ENCODE results near the gene LEKR1.
"Not testable (repeated sequence)": the region's sequence is repeated elsewhere in the genome, so short reads cannot be mapped to it uniquely, and the experiment has no call there.

Gene LEKR1

GRCh38 chr3:156910022-156910421 lies 83.9 kb downstream of the LEKR1 start:
- no peak for DNase-seq (ENCODE audit: low read depth, low spot score)
- no peak for TF ChIP-seq SUZ12 (IDR thresholded peaks at IDR 0.05; ENCODE audit: extremely low read depth, insufficient read depth, insufficient read length)
- TF ChIP-seq YY1 (IDR thresholded peaks at IDR 0.05; ENCODE audit: insufficient read depth, insufficient read length): no peak
- Histone ChIP-seq H3K36me3 (ENCODE audit: insufficient read depth, insufficient read length, low read length) (no peaks in the 10 kb centered on the region), H3K4me1 (ENCODE audit: insufficient read depth, insufficient read length) (no peaks in the 10 kb centered on the region), H3K27me3 (ENCODE audit: insufficient read depth, insufficient read length) (no peaks in the 10 kb centered on the region), H3K9ac (ENCODE audit: insufficient read length, low read depth) (no peak overlapping the region), H3K9me3 (ENCODE audit: insufficient read depth, low read length) (peaks cover 5% of the 10 kb centered on the region; the same call in 1 of the 2 replicates), H3K4me3 (ENCODE audit: insufficient read length, low read depth) (no peak overlapping the region)

- H3K9me3 ChIP-seq (ENCODE audit: insufficient read depth, low read length); H3K36me3 ChIP-seq (ENCODE audit: insufficient read depth, insufficient read length, low read length); H3K27me3 ChIP-seq (ENCODE audit: insufficient read depth, insufficient read length); H3K4me3 ChIP-seq (ENCODE audit: insufficient read length, low read depth); H3K4me1 ChIP-seq (ENCODE audit: insufficient read depth, insufficient read length); H3K9ac ChIP-seq (ENCODE audit: insufficient read length, low read depth); DNase-seq (ENCODE audit: low read depth, low spot score): not testable (repeated sequence)
Measured at GRCh38 chr3:156910831-156911230, 84.7 kb downstream of the LEKR1 start.

GRCh38 chr3:156914300-156914699 lies 88.1 kb downstream of the LEKR1 start:
- H3K27me3 ChIP-seq (ENCODE audit: insufficient read depth, insufficient read length); H3K9ac ChIP-seq (ENCODE audit: insufficient read length, low read depth); DNase-seq (ENCODE audit: low read depth, low spot score); H3K36me3 ChIP-seq (ENCODE audit: insufficient read depth, insufficient read length, low read length); H3K9me3 ChIP-seq (ENCODE audit: insufficient read depth, low read length); H3K4me1 ChIP-seq (ENCODE audit: insufficient read depth, insufficient read length); H3K4me3 ChIP-seq (ENCODE audit: insufficient read length, low read depth): not testable (repeated sequence)

GRCh38 chr3:156915372-156915771 lies 89.2 kb downstream of the LEKR1 start:
- Histone ChIP-seq H3K9me3 (ENCODE audit: insufficient read depth, low read length) (peaks cover 5% of the 10 kb centered on the region; the same call in 1 of the 2 replicates), H3K4me1 (ENCODE audit: insufficient read depth, insufficient read length) (no peaks in the 10 kb centered on the region), H3K9ac (ENCODE audit: insufficient read length, low read depth) (no peak overlapping the region), H3K27me3 (ENCODE audit: insufficient read depth, insufficient read length) (no peaks in the 10 kb centered on the region), H3K36me3 (ENCODE audit: insufficient read depth, insufficient read length, low read length) (no peaks in the 10 kb centered on the region), H3K4me3 (ENCODE audit: insufficient read length, low read depth) (no peak overlapping the region)
- DNase-seq (ENCODE audit: low read depth, low spot score): no peak
- no peak for TF ChIP-seq ZNF274 (IDR thresholded peaks at IDR 0.05; ENCODE audit: low read depth, low read length)
- no peak for TF ChIP-seq SUZ12 (IDR thresholded peaks at IDR 0.05; ENCODE audit: extremely low read depth, insufficient read depth, insufficient read length)
- TF ChIP-seq YY1 (IDR thresholded peaks at IDR 0.05; ENCODE audit: insufficient read depth, insufficient read length): no peak

- no peak for TF ChIP-seq ZNF274 (IDR thresholded peaks at IDR 0.05; ENCODE audit: low read depth, low read length)
- TF ChIP-seq SUZ12 (IDR thresholded peaks at IDR 0.05; ENCODE audit: extremely low read depth, insufficient read depth, insufficient read length): no peak
- no peak for TF ChIP-seq YY1 (IDR thresholded peaks at IDR 0.05; ENCODE audit: insufficient read depth, insufficient read length)
- DNase-seq (ENCODE audit: low read depth, low spot score): no peak
- H3K9ac ChIP-seq (ENCODE audit: insufficient read length, low read depth): no peak overlapping the region
Measured at GRCh38 chr3:156918746-156919145, 92.6 kb downstream of the LEKR1 start.

GRCh38 chr3:156919818-156920217 lies 93.7 kb downstream of the LEKR1 start:
- Histone ChIP-seq H3K4me1 (ENCODE audit: insufficient read depth, insufficient read length) (no peaks in the 10 kb centered on the region), H3K4me3 (ENCODE audit: insufficient read length, low read depth) (no peak overlapping the region), H3K36me3 (ENCODE audit: insufficient read depth, insufficient read length, low read length) (no peaks in the 10 kb centered on the region), H3K9me3 (ENCODE audit: insufficient read depth, low read length) (peaks cover 2% of the 10 kb centered on the region; the same call in 1 of the 2 replicates), H3K27me3 (ENCODE audit: insufficient read depth, insufficient read length) (no peaks in the 10 kb centered on the region), H3K9ac (ENCODE audit: insufficient read length, low read depth) (no peak overlapping the region)
- DNase-seq (ENCODE audit: low read depth, low spot score): no peak
- TF ChIP-seq ZNF274 (IDR thresholded peaks at IDR 0.05; ENCODE audit: low read depth, low read length) (no peak), SUZ12 (IDR thresholded peaks at IDR 0.05; ENCODE audit: extremely low read depth, insufficient read depth, insufficient read length) (no peak), YY1 (IDR thresholded peaks at IDR 0.05; ENCODE audit: insufficient read depth, insufficient read length) (no peak)

More at GRCh38 chr3:156918746-156919145, 92.6 kb downstream of the LEKR1 start:
- H3K9me3 ChIP-seq (ENCODE audit: insufficient read depth, low read length): peaks cover 5% of the 10 kb centered on the region; the same call in 1 of the 2 replicates
- no peaks in the 10 kb centered on the region for H3K27me3 ChIP-seq (ENCODE audit: insufficient read depth, insufficient read length)
- no peaks in the 10 kb centered on the region for H3K4me1 ChIP-seq (ENCODE audit: insufficient read depth, insufficient read length)
- H3K36me3 ChIP-seq (ENCODE audit: insufficient read depth, insufficient read length, low read length): no peaks in the 10 kb centered on the region
- H3K4me3 ChIP-seq (ENCODE audit: insufficient read length, low read depth): no peak overlapping the region

- Histone ChIP-seq H3K36me3 (ENCODE audit: insufficient read depth, insufficient read length, low read length) (no peaks in the 10 kb centered on the region), H3K27me3 (ENCODE audit: insufficient read depth, insufficient read length) (no peaks in the 10 kb centered on the region), H3K9ac (ENCODE audit: insufficient read length, low read depth) (no peak overlapping the region), H3K9me3 (ENCODE audit: insufficient read depth, low read length) (no peaks in the 10 kb centered on the region; the same call in 1 of the 2 replicates), H3K4me3 (ENCODE audit: insufficient read length, low read depth) (no peak overlapping the region), H3K4me1 (ENCODE audit: insufficient read depth, insufficient read length) (no peaks in the 10 kb centered on the region)
- no peak for DNase-seq (ENCODE audit: low read depth, low spot score)
- no peak for TF ChIP-seq ZNF274 (IDR thresholded peaks at IDR 0.05; ENCODE audit: low read depth, low read length)
- no peak for TF ChIP-seq YY1 (IDR thresholded peaks at IDR 0.05; ENCODE audit: insufficient read depth, insufficient read length)
- no peak for TF ChIP-seq SUZ12 (IDR thresholded peaks at IDR 0.05; ENCODE audit: extremely low read depth, insufficient read depth, insufficient read length)
Measured at GRCh38 chr3:156920399-156920798, 94.2 kb downstream of the LEKR1 start.

GRCh38 chr3:156923349-156923748 lies 97.2 kb downstream of the LEKR1 start:
- Histone ChIP-seq H3K9me3 (ENCODE audit: insufficient read depth, low read length) (no peaks in the 10 kb centered on the region), H3K4me3 (ENCODE audit: insufficient read length, low read depth) (no peak overlapping the region), H3K27me3 (ENCODE audit: insufficient read depth, insufficient read length) (no peaks in the 10 kb centered on the region), H3K4me1 (ENCODE audit: insufficient read depth, insufficient read length) (no peaks in the 10 kb centered on the region), H3K36me3 (ENCODE audit: insufficient read depth, insufficient read length, low read length) (no peaks in the 10 kb centered on the region), H3K9ac (ENCODE audit: insufficient read length, low read depth) (no peak overlapping the region)
- DNase-seq (ENCODE audit: low read depth, low spot score): no peak
- TF ChIP-seq SUZ12 (IDR thresholded peaks at IDR 0.05; ENCODE audit: extremely low read depth, insufficient read depth, insufficient read length) (no peak), ZNF274 (IDR thresholded peaks at IDR 0.05; ENCODE audit: low read depth, low read length) (no peak), YY1 (IDR thresholded peaks at IDR 0.05; ENCODE audit: insufficient read depth, insufficient read length) (no peak)
